OCI-LY7 (cell line): ENCODE measurements around the gene ARMH1.

Source experiments
- EZH2phosphoT487 ChIP-seq: fragments of 200-600 bp; sonication (generic); IDR thresholded peaks from 2 replicates; pipeline ENCODE4 v1.6.1; 2018; ENCODE audit warnings: low read depth, borderline replicate concordance, mild to moderate bottlenecking, mixed run types, antibody characterized with exemption, low read length, moderate library complexity, mixed read lengths
- TF ChIP-seq, protein P1 (sequence below): fragments of 200-600 bp; sonication (generic); conservative IDR thresholded peaks from 2 replicates; pipeline ENCODE4 v1.5.1; 2014; ENCODE audit warnings: mild to moderate bottlenecking, antibody characterized with exemption, low read length, moderate library complexity, mixed read lengths

- TF ChIP-seq, protein P1, sequence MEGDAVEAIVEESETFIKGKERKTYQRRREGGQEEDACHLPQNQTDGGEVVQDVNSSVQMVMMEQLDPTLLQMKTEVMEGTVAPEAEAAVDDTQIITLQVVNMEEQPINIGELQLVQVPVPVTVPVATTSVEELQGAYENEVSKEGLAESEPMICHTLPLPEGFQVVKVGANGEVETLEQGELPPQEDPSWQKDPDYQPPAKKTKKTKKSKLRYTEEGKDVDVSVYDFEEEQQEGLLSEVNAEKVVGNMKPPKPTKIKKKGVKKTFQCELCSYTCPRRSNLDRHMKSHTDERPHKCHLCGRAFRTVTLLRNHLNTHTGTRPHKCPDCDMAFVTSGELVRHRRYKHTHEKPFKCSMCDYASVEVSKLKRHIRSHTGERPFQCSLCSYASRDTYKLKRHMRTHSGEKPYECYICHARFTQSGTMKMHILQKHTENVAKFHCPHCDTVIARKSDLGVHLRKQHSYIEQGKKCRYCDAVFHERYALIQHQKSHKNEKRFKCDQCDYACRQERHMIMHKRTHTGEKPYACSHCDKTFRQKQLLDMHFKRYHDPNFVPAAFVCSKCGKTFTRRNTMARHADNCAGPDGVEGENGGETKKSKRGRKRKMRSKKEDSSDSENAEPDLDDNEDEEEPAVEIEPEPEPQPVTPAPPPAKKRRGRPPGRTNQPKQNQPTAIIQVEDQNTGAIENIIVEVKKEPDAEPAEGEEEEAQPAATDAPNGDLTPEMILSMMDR = no peak
- TF ChIP-seq EZH2phosphoT487 = no peak
These were observed 43.6 kb downstream of the ARMH1 start for GRCh38 chr1:44718091-44718490.
